Thyroid gland (tissue), 4 donors: ENCODE data around the gene CLK3. TPM values are rescaled to one million over a fixed set of nuclear protein-coding genes. Genes with fewer than 3 reads are reported as not detected.

ENCODE experiments used
- DNase-seq, 2 donors: peaks; one replicate each; pipeline ENCODE4 v3.0.0-alpha.2; 2019
- H3K27ac ChIP-seq, 3 donors: fragments of 200-600 bp; sonication (generic); 1 replicate in 2 of 3; 2 replicates in 1 of 3; pipeline ENCODE4 v1.5.1; 2016 to 2019; ENCODE audit warnings: mild to moderate bottlenecking in 1 of 3, moderate library complexity in 1 of 3
- H3K27me3 ChIP-seq: fragments of 200-600 bp; sonication (generic); one replicate; pipeline ENCODE4 v1.5.1; 2019
- H3K36me3 ChIP-seq, 2 donors: fragments of 200-600 bp; sonication (generic); one replicate each; pipeline ENCODE4 v1.5.1; 2016 to 2019
- H3K4me1 ChIP-seq, 2 donors: fragments of 200-600 bp; sonication (generic); one replicate each; pipeline ENCODE4 v1.5.1; 2017 to 2019
- H3K4me3 ChIP-seq, 3 donors: fragments of 200-600 bp; sonication (generic); replicated peaks in 1 of 3; 1 replicate in 2 of 3; 2 replicates in 1 of 3; pipeline ENCODE4 v1.5.1; 2016; ENCODE audit warnings: mild to moderate bottlenecking in 1 of 3
- H3K9me3 ChIP-seq: fragments of 200-600 bp; sonication (generic); one replicate; pipeline ENCODE4 v1.5.1; 2017
- POLR2A ChIP-seq, 2 donors: fragments of 450-650 bp; IDR thresholded peaks; one replicate each; pipeline ENCODE4 v1.6.1; 2017; ENCODE audit warnings: antibody characterized with exemption in 2 of 2, mild to moderate bottlenecking in 2 of 2, moderate library complexity in 1 of 2
- WGBS, 2 donors: methylation state at CpG; one replicate each; pipeline ENCODE4 v1.1.5; 2017; 5-methylcytosine and 5-hydroxymethylcytosine counted together
- intact Hi-C: fragments of 100-400 bp; cut with DNase I; formaldehyde crosslinking; loops from one replicate; pipeline ENCODE4 v1.15.1; 2023
- total RNA-seq, 4 donors: library from RNA; depleted of rRNA; stranded (reverse); fragments of >200 nt; gene quantifications; one replicate each; pipeline ENCODE4 v1.2.3, GENCODE V29; 2016
- TF ChIP-seq, protein P1 (sequence below), 6 experiments: fragments of 200-600 bp in 3 of 6; fragments of 450-650 bp in 3 of 6; sonication (generic) in 3 of 6; IDR thresholded peaks; one replicate each; pipeline ENCODE4 v1.5.1; 2016 to 2019; ENCODE audit warnings: antibody characterized with exemption in 6 of 6, mild to moderate bottlenecking in 2 of 6, inconsistent platforms in 1 of 6, moderate library complexity in 1 of 6

Gene CLK3
- total RNA-seq, 4 donors from 2014 or later = 91.9 to 156 (median 120) TPM

DNA sequence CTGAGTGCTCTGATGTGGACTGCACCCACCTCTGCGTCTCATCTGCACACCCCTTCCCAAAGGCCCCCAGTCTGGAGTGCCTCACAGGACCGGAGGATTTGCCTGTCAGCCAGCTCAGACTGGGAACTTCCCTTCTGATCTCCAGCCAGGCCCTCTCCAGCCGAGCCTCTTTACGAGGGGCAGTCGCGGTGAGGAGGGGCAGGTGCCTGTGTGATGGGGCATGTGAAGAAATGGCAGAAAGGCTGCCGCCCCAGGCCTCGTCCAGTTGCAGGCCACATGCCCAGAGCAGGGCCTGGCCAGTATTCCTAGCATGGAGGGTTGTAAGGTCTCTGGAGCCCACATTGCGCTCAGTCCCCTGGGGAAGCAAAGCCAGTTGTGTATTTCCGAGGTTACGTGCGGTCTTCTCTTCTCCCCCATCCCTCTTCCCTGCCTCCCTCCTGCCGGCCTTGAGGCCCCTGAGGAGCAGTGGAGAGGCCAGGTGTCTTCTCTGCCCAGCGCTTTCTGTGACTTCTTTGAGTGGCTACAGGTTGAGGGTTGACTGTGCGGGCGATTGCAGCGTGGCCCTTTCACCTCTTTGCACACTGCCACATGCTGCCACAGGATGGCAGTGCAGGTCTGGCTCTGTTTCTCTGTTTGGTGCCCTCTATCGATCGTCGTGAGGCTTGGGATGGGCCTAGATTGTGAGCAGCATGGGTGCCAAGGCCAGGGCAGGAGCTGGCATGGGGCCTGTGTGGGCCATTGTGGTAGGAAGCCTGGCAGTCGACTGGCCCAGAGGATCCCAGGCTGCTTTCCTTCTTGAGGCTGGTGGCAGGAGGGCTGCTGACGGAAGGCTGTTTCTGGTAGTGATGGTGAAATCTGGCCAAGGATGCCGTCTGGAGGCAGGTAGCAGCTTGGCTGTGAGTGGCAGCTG lies 5.3 kb downstream of the CLK3 start:
- H3K27ac ChIP-seq = no peak overlapping the region
- WGBS, 2 donors = 54 to 61% methylated on average over 14 to 23 of the region's 23 CpGs
- TF ChIP-seq, protein P1, sequence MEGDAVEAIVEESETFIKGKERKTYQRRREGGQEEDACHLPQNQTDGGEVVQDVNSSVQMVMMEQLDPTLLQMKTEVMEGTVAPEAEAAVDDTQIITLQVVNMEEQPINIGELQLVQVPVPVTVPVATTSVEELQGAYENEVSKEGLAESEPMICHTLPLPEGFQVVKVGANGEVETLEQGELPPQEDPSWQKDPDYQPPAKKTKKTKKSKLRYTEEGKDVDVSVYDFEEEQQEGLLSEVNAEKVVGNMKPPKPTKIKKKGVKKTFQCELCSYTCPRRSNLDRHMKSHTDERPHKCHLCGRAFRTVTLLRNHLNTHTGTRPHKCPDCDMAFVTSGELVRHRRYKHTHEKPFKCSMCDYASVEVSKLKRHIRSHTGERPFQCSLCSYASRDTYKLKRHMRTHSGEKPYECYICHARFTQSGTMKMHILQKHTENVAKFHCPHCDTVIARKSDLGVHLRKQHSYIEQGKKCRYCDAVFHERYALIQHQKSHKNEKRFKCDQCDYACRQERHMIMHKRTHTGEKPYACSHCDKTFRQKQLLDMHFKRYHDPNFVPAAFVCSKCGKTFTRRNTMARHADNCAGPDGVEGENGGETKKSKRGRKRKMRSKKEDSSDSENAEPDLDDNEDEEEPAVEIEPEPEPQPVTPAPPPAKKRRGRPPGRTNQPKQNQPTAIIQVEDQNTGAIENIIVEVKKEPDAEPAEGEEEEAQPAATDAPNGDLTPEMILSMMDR (IDR thresholded peaks at IDR 0.05) = peak in 5 of 6 experiments; percentile 15 to 69 (median 55)
- no peak for TF ChIP-seq POLR2A (IDR thresholded peaks at IDR 0.05)
- no peak overlapping the region for H3K4me3 ChIP-seq
- peaks cover 17 to 19% of the 10 kb centered on the region in 2 donors for H3K4me1 ChIP-seq
- intact Hi-C loops = loop anchor here (10.0 kb wide), 1 partner anchor 166 kb away; no protein-coding TSS in a partner anchor
- DNase-seq = peak; percentile 44 to 50
- H3K36me3 ChIP-seq = peaks cover 58 to 65% of the 10 kb centered on the region in 2 donors
- no peaks in the 10 kb centered on the region for H3K27me3 ChIP-seq
- no peaks in the 10 kb centered on the region for H3K9me3 ChIP-seq

DNA sequence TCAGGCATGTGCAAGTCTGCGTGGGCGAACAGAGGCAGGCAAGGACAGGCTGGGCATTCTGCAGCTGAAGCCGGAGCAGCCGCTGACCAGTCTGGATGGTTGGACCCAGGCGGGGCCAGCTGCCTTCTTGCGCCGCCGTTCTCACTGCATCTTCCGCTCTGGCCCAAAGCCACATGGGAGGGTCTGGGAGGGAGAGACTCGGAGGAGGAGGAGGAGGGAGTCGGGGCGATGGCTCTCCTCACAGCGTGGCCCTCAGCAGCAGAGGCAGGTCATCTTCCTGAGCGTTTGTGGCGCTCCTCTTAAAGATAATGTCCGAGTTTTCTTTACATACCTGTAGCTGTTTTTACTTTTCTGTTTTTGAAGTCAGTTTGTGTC lies 5.9 kb downstream of the CLK3 start:
- intact Hi-C loops = loop anchor here (10.0 kb wide), 1 partner anchor 167 kb away; no protein-coding TSS in a partner anchor
- no peak for DNase-seq
- Histone ChIP-seq H3K27ac (no peak overlapping the region), H3K4me3 (no peak overlapping the region), H3K27me3 (no peaks in the 10 kb centered on the region), H3K36me3 (peaks cover 65 to 72% of the 10 kb centered on the region in 2 donors), H3K9me3 (no peaks in the 10 kb centered on the region), H3K4me1 (peaks cover 14 to 19% of the 10 kb centered on the region in 2 donors)
- 89 to 94% methylated on average over 14 to 16 of the region's 16 CpGs for WGBS, 2 donors
- TF ChIP-seq, protein P1 (IDR thresholded peaks at IDR 0.05) = no peak
- TF ChIP-seq POLR2A (IDR thresholded peaks at IDR 0.05) = no peak

DNA sequence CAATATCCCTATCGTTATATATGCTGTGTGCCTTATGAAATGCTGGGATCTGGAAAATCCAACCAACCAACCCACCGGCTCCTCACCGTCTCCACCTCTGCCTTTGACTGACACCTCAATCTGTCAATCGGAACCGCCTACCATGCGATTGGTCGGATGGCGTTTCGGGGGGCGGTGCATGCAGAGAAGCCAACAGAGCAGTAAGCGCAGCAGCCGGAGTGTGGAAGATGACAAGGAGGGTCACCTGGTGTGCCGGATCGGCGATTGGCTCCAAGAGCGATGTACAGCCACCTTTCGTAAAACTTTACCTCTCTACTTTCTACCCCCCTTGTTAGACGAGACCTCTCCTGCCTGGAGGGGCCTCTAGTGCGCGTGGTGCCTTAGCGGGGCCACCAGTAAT lies 6.3 kb downstream of the CLK3 start:
- TF ChIP-seq, protein P1 (IDR thresholded peaks at IDR 0.05) = no peak
- peaks cover 69 to 76% of the 10 kb centered on the region in 2 donors for H3K36me3 ChIP-seq
- no peaks in the 10 kb centered on the region for H3K9me3 ChIP-seq
- H3K4me3 ChIP-seq = no peak overlapping the region
- no peaks in the 10 kb centered on the region for H3K27me3 ChIP-seq
- H3K27ac ChIP-seq = no peak overlapping the region
- intact Hi-C loops = loop anchor here (10.0 kb wide), 1 partner anchor 167 kb away; no protein-coding TSS in a partner anchor
- no peak for DNase-seq
- H3K4me1 ChIP-seq = peaks cover 10 to 15% of the 10 kb centered on the region in 2 donors
- WGBS, 2 donors = 94 to 96% methylated on average over 21 of the region's 21 CpGs

DNA sequence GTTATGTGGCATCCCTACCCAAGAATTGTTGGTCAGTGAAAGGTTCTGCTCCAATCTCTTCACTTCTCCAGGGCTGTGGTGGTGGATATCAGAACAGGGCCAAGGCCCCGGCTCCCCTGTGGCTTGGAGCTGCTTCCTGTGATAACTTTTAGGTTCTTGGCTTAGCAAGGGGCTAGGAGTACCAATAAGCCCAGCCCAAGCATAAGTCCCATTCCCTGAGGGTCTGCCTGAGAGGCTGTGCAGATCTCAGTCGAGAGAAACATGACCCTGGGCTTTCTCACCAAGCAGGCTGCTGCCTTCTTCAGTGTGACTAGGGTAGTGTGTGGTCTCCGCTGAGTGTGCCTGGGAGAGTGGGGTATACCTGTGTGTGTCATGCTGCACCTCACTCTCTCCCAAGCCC lies 7.1 kb downstream of the CLK3 start:
- TF ChIP-seq, protein P1 (IDR thresholded peaks at IDR 0.05) = no peak
- TF ChIP-seq POLR2A (IDR thresholded peaks at IDR 0.05) = no peak
- peaks cover 2 to 7% of the 10 kb centered on the region in 2 donors for H3K4me1 ChIP-seq
- no peaks in the 10 kb centered on the region for H3K27me3 ChIP-seq
- no peak overlapping the region for H3K4me3 ChIP-seq
- intact Hi-C loops = loop anchor here (10.0 kb wide), 1 partner anchor 168 kb away; no protein-coding TSS in a partner anchor
- no peak for DNase-seq
- no peaks in the 10 kb centered on the region for H3K9me3 ChIP-seq
- 90% methylated on average over 3 of the region's 3 CpGs for WGBS, 2 donors
- peaks cover 77 to 84% of the 10 kb centered on the region in 2 donors for H3K36me3 ChIP-seq
- H3K27ac ChIP-seq = no peak overlapping the region
